NCI-H748 (cell line): Measurements from ENCODE around the gene ZMYND19.
"Not testable (repeated sequence)": the region's sequence is repeated elsewhere in the genome, so short reads cannot be mapped to it uniquely, and the experiment has no call there.

Source experiments
- DNase-seq: peaks from one replicate; lab custom pipeline; 2025; ENCODE audit not compliant: unreplicated experiment; lab: John Stamatoyannopoulos, UW

Gene ZMYND19

DNA sequence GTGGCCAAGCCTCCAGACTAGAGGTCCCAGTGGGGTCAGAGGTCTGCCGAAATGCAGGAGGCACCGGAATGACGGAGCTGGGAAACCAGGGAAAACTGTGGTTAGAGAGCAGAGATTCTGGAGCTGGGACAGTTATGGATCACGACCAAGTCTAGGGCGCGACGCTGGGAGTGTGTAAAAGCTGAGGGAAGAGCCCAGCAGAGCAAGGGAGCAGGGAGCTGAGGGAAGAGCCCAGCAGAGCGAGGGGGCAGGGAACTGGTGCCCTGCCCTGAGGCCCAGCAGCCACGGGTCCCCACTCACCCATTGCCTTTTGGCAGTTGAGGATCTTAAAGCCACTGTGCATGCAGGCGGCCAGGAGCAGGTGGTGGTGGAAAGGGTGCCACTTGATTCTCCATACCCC lies 26.2 kb downstream of the ZMYND19 start:
- no peak for DNase-seq

DNA sequence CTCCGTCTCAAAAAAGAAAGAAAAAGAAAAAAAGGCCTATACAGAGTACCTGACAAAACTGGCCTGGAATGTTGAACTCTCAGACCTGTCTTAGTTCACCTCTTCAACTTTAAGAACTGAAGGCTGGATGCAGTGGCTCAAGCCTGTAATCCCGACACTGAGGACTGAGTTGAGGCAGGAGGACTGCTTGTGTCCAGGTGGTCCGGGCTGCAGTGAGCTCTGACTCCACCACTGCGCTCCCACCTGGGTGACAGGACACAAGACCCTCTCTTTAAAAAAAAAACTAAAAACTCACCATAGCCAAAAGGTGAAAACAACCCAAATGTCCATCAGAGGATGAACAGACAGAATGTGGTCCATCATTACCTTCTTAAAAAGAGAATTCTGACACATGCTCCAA lies 32.2 kb downstream of the ZMYND19 start:
- no peak for DNase-seq

DNA sequence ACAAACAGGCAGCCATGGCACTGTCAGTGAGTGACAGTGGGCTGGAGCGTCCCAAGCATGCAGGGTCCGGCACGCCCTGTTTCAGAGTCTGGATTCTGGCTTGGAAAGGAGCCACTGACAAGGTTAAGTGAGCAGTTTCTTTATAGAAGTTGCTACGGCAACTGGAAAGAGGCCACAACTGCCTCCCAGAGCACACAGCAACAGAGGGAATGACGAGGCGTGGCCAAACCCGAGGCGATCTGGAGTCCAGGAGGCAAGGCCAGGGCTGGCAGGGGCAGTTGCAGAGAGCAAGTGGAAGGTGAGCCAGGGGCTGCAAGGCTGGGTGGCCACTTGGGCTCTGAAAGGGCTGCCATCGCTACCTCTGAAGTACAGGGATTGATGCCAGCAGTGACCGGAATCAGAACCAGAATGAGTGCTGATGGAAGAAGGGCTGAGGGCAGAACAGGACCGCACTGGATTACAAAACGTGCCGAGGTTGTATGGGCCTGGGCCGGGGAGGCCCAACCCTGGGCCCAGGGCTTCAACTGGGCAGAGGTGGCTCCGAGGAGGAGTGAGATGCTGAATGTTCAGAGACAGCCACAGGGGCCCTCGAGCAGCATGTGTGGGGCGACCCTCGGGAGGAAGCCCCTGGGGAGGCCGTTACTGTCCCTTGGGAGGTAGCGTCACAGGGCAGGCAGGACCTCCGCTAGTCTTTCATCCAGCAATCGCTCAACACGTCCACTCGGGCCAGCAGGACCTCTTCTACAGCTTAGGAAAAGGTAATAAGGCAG lies 34.1 kb downstream of the ZMYND19 start:
- peak; percentile 18 for DNase-seq

DNA sequence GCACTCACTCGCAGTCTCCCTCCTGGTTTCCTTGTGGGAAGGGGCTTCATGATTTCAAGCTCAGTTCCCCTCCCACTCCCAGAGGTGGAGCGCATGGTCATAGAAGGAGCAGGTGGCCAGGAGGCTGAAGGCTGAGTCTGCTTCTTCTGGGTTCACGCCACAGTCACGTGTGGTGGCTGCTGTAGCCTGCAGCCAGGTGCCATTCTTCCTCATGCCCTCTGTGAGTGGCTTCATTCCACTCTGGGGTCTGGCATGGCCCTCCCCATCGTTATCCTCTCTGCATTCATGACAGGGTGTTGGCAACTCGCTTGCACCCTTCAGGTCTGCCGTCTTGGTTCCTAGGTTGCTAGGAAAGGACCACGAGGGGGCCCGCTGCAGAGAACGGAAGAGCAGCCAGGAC lies 35.1 kb downstream of the ZMYND19 start:
- DNase-seq: no peak

DNA sequence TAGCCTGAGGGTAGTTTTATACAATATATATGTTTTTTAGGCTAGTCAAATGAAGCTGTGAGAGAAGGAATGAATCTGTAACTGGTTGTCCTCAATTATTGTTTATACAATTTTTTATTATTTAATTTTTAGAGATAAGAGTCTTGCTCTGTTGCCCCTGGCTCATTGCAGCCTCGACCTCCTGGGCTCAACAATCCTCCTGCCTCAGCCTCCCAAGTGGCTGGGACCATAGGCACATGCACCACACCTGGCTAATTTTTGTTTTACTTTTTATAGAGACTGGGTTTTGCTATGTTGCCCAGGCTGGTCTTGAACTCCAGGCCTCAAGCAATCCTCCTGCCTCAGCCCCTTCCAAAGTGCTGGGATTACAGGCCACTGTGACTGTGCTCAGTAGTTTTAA lies 36.0 kb downstream of the ZMYND19 start:
- DNase-seq: no peak

DNA sequence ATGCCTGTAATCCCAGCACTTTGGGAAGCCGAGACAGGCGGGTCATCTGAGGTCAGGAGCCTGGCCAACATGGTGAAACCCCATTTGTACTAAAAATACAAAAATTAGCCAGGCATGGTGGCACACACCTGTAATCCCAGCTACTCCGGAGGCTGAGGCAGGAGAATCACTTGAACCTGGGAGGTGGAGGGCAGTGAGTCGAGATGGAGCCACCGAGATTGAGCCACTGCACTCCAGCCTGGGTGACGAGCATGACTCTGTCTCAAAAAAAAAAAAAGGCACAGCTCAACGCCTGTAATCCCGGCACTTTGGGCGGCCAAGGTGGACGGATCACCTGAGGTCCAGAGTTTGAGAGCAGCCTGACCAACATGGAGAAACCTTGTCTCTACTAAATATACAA lies 36.7 kb downstream of the ZMYND19 start:
- not testable (repeated sequence) for DNase-seq

DNA sequence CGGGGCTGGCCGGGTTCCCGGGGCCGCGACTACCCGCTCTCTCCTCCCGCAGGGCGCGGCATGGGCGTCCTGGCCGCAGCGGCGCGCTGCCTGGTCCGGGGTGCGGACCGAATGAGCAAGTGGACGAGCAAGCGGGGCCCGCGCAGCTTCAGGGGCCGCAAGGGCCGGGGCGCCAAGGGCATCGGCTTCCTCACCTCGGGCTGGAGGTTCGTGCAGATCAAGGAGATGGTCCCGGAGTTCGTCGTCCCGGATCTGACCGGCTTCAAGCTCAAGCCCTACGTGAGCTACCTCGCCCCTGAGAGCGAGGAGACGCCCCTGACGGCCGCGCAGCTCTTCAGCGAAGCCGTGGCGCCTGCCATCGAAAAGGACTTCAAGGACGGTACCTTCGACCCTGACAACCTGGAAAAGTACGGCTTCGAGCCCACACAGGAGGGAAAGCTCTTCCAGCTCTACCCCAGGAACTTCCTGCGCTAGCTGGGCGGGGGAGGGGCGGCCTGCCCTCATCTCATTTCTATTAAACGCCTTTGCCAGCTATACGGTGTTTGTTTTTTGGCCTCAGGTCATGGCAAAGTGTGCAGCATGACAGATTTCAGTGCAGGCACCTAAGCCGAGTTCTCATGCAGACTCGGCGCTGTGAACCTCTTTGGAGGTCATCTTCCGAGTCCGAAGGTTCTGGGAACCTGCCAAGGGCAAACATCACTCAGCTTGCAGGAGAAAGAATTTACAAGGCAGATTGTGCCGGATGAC lies 38.1 kb downstream of the ZMYND19 start:
- DNase-seq: peak; percentile 69

DNA sequence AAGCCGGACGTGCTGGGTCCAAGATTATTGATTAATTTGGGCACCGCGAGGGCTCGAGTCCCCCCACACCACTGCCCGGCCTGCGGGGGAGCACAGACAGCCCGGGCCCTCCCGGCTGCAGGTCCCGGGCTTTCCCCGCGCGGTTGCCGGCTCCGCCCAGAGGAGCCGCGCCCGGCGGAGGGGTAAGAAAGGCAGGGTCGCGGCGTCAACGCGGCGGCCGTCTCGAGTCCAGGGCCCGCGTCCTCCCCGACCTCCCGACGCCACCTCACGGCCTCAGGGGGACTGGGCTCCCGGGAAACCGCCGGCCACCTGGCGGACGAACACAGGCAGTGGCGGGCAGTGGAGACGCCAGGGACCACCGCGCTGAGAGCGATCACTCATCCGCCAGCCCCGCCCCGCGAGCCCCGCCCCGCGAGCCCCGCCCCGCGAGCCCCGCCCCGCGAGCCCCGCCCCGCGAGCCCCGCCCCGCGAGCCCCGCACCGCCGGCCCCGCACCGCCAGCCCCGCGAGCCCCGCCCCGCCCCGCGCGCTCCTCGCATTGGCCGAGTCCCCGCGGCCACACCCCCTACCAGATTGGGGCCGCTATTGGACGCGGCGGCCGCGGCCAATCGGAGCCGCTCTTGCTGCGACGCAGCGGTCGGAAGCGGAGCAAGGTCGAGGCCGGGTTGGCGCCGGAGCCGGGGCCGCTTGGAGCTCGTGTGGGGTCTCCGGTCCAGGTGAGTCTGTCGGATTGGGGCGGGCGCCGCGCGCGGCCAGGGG lies 38.9 kb downstream of the ZMYND19 start, which contains the start of gene MRPL41:
Gene MRPL41, plus strand, starts transcription at position 616 of the 758 bp plus-strand sequence. CDS start 203 bp downstream, outside the sequence.
- DNase-seq: peak; percentile 91

DNA sequence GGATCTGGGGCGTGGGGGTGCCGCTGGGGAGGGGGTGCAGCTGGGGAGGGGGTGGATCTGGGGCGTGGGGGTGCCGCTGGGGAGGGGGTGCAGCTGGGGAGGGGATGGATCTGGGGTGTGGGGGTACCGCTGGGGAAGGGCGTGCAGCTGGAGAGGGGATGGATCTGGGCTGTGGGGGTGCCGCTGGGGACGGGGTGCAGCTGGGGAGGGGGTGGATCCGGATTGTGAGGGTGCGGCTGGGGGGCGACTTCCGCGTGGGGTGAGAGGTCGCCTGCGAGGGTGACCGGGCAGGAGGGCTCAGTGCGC lies 39.4 kb downstream of the ZMYND19 start:
- DNase-seq: not testable (repeated sequence)

DNA sequence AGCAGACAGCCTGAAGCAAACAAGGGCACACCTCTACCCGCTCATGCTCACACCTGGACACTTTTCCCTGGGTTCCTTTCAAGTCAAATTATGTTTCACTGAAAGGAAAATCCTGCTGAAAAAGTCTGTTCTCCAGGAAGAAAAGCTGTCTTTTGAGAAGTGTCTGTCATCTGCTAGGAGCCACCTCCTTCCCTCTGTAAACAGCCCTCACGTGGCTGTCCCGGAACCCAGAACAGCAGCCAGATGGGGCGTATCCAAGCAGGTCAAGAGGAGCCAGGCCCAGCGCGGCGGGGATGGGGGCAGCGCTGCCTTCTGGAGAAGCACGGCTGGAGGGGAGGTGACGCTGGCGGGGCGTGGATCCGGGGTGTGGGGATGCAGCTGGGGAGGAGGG lies 40.1 kb downstream of the ZMYND19 start, which contains the start of gene PNPLA7:
Gene PNPLA7, minus strand, starts transcription at position 172 of the 391 bp plus-strand sequence. CDS start 205 bp downstream, outside the sequence.
- peak; percentile 87 for DNase-seq

DNA sequence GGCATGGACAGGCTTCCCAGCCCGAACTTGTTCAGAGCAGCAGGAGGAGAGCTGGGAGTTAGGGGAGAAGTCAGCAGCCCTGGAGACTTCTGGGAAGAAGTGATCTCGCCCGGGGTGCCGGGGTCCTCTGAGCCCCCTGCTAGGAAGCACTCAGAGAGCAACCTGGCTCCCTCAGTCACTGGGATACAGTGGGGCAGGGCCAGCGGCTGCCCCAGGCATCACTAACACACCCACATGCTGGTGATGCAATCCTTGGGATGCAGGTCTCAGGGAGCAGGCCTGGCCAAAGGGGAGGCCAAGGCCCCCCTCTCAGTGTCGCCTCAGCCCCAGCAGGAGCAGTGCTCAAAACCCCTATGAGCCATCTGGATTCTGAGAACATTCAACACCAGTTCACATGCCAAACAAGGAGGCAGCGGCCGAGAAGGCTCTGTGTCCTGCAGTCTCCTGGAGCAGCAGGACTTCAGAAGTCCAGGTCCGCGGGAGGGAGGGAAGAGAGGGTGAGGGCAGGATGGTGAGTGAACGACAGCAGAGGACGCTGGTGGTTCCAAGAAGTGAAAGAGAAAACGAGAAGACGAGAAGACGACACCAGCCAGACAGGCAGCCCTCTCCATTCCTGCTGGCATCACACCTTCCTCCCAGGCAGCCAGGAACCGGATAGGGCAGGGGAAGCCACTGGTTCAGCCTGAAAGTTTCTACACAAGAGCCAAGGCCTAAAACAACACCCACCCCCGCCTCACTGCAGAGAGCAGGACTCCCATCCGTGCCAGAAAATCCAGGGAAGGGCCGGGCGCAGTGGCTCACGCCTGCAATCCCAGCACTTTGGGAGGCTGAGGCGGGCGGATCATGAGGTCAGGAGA lies 42.4 kb downstream of the ZMYND19 start:
- DNase-seq: no peak

DNA sequence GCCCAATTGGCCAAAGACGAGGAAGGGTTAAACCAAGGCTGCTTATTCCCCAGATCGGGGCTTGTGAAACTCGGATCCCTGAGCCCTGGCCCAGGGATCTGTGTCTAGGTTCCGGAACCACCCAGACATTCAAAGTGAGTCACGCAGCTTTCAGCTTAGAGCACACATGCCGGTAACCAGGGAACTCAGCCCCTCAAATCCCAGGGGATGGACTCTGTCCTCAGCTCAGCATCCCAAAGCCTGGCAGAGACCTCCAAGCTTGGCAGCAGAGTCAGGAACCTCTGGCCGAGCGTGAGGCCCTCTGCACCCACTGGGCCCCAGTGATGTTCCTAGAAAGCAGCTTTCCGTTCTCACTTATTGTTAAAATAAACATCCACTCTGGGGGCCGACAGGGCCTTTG lies 45.2 kb downstream of the ZMYND19 start:
- no peak for DNase-seq

DNA sequence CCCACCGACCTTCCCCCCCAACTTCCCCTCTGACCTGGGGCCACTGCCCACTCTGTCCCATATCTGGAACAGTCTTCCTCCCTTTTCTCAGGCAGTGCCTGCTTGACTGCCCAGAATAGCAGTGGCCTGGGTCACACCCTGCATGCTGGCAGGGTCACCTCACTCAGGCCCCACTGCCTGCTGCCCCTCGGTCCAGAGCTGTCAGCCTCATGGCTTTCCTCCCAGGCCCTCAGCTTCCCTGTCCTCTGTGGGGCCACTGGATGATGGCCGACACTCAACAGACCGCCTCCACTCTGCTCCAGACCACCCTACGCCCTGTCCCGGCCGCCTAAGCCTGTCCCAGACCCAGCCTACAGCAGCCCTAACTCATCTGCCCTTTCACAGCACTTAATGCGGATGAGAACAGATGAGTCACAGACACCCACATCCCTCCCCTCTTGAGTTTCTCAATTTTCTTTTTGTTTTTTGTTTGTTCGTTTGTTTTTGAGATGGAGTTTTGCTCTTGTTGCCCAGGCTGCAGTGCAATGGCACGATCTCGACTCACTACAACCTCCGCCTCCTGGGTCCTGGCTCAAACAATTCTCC lies 46.0 kb downstream of the ZMYND19 start:
- DNase-seq: no peak

DNA sequence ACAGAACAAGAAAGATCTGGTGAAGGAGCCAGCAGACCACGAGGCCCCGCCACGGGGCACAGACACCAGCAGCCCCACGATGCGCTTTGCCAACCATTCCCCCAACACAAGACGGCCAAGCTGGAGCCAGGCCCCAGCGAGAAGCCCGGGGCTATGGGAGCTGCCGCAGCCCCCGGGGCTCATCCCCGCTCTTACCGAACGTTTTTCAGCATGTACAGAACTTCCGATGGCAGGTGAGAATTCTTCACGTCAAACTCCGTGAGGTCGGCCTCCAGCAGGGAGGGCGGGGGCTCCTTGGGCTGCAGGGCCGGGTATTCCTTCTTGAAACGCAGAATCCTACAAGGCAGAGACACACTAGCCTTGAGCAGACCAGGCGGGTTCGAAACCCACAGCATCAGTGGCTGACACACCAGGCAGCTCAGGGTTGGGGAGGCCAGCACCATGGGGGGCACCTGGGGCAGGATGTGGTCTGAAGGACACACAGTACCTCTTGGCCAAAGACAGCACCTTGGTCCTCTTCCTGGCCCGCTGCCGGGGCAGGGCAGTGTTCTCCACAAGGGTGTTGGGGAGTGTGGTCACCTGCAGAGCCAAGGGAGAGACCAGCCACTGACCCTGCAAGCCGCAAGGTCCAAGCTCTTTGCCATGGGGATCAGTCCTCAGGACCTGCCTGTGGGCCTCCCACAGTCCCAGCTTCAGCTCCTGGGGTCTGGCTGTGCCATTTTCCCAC lies 46.9 kb downstream of the ZMYND19 start:
- DNase-seq: no peak

DNA sequence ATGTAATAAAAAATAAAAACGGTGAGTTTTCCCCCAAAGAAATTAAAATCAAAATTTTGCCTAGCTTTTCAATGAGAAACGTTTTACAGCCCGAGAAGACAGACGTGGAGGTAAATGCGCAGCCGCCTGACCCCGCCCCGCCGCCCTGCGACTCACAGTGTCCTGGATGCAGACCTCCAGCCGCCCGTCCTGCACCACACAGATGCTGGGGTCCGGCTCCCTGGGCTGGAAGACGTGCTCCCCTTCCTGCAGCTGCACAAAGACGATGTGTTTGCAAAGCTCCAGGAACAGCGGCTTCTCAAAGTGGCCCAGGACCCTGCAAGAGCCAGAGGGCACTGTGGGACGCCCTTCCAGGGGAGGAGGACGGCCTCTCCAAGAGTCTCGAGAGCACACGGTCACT lies 47.8 kb downstream of the ZMYND19 start:
- DNase-seq: no peak

DNA sequence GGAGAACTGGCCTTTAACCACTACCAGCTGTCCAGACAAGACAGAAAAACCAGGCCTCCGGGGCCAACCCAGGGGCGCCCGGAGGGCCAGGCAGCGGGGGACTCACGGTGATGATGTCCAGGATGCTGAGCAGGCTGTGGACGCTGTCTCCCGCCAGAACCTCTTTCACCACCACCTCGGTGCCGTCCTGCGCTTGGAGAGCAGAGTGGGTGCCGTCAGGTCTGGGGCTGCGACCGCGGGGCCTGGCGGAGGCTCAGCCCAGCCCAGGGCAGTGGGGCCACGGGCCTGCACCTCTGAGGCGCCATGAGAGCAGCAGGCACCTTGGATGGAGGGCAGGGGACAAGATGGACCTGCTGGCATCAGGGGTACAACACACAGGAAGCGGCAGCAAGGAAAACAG lies 49.8 kb downstream of the ZMYND19 start:
- no peak for DNase-seq

DNA sequence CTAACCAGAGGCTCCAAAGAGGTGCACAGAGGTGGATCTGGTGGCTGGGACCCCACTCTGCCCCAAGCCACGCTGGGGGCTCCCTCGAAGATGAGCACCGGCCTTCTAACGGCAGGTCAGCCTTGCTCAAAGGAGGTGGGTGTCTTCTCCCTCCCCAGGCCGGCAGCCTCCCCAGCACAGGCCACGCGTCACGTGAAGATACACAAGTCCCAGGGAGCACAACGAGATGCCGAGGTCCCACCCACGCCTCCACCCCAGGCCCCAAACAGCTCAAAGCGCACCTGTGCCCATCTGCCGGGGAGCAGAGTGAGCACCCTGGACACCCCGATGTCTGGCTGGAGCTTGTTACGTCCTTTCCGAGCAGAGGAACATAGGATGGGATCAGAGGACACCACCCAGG lies 52.3 kb downstream of the ZMYND19 start:
- no peak for DNase-seq

DNA sequence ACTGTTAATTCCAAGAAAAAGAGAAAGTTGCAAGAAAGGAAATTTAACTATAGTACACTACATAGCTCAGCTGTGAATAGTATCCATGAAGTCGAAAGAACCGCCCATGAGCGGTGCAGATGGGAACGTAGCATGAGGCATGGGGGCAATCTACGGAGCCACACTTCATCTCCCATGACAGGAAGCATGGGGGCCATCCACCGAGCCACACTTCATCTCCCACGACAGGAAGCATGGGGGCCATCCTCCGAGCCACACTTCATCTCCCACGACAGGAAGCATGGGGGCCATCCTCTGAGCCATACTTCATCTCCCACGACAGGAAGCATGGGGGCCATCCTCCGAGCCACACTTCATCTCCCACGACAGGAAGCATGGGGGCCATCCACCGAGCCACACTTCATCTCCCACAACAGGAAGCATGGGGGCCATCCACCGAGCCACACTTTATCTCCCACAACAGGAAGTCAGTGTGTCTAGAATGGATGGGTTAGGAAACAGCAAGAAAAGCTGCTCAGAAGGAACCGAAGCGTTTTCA lies 53.6 kb downstream of the ZMYND19 start:
- not testable (repeated sequence) for DNase-seq

DNA sequence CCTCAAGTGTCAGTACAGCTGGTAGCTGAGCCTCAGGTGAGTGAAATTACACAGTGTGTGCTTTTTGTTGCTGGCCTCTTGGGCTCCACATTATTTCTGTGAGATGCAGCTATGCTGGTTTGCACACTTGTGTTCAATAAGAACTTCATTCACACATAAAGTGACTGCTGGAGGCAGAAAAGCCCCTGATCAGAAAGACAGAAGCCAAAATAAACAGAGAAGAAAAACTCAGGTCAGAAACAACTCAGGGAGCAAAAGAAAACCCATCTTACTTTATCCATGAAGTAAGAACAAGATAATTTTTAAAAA lies 55.2 kb downstream of the ZMYND19 start:
- DNase-seq: no peak
